ENCODE results near the gene ADGRA3. TPM values are rescaled to one million over a fixed set of nuclear protein-coding genes. Genes with fewer than 3 reads are reported as not detected.
A peak's percentile ranks its signal among the peaks of the same experiment; 100 is the strongest.

ADGRA3 gene
- total and polyA plus RNA-seq, 7 donors, result 7.4 to 32.1 (median 19.0) TPM

GRCh38 chr4:22417408-22417807 lies 98.5 kb downstream of the ADGRA3 start:
- TF ChIP-seq, protein P1, sequence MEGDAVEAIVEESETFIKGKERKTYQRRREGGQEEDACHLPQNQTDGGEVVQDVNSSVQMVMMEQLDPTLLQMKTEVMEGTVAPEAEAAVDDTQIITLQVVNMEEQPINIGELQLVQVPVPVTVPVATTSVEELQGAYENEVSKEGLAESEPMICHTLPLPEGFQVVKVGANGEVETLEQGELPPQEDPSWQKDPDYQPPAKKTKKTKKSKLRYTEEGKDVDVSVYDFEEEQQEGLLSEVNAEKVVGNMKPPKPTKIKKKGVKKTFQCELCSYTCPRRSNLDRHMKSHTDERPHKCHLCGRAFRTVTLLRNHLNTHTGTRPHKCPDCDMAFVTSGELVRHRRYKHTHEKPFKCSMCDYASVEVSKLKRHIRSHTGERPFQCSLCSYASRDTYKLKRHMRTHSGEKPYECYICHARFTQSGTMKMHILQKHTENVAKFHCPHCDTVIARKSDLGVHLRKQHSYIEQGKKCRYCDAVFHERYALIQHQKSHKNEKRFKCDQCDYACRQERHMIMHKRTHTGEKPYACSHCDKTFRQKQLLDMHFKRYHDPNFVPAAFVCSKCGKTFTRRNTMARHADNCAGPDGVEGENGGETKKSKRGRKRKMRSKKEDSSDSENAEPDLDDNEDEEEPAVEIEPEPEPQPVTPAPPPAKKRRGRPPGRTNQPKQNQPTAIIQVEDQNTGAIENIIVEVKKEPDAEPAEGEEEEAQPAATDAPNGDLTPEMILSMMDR (IDR thresholded peaks at IDR 0.05), result no peak
- Histone ChIP-seq H3K27me3 (ENCODE audit: insufficient read depth in 3 of 3, low read length in 2 of 3) (no peaks in the 10 kb centered on the region), H3K9me3 (no peaks in the 10 kb centered on the region), H3K36me3 (ENCODE audit: insufficient read depth in 1 of 2, low read depth in 1 of 2) (peaks cover 2 to 26% of the 10 kb centered on the region in 2 donors), H3K27ac (no peak overlapping the region), H3K4me3 (no peak overlapping the region), H3K4me1 (no peaks in the 10 kb centered on the region)
- ATAC-seq (peak in 2 of 4 donors; percentile 52 to 56), DNase-seq (no peak)
- intact Hi-C loops (cut with DNase I), result no loop called here
- 72 to 83% (median 73%) methylated on average over 4 of the region's 4 CpGs for WGBS, 3 donors

DNA sequence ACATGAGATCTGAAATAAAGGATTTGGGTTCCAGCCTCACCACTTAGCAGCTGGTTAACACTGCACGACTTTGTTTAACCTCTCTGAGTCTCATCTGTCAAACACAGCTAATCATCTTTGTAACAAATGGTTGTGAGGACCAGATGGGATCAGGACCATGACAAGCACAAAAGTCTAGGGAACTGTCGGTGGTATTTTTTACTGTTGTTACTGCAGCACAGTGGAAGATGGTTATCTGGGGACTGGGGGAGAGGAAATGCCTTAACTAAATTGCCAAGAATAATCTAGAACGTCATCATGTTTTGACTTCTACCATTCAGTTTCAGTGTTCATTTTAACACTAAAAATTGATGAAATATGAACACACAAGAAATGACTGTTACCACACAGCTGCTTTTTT lies 99.5 kb downstream of the ADGRA3 start:
- Histone ChIP-seq H3K36me3 (ENCODE audit: insufficient read depth in 1 of 2, low read depth in 1 of 2) (peaks cover 2 to 28% of the 10 kb centered on the region in 2 donors), H3K4me3 (no peak overlapping the region), H3K27ac (no peak overlapping the region), H3K27me3 (ENCODE audit: insufficient read depth in 3 of 3, low read length in 2 of 3) (no peaks in the 10 kb centered on the region), H3K4me1 (no peaks in the 10 kb centered on the region), H3K9me3 (no peaks in the 10 kb centered on the region)
- intact Hi-C loops (cut with DNase I), result no loop called here
- 25 to 38% (median 27%) methylated on average over 3 of the region's 3 CpGs for WGBS, 3 donors
- DNase-seq, result no peak
- ATAC-seq, result no peak
- TF ChIP-seq, protein P1 (IDR thresholded peaks at IDR 0.05), result no peak

GRCh38 chr4:22414833-22415232 lies 101.0 kb downstream of the ADGRA3 start:
- Histone ChIP-seq H3K36me3 (ENCODE audit: insufficient read depth in 1 of 2, low read depth in 1 of 2) (peaks cover 2 to 18% of the 10 kb centered on the region in 2 donors), H3K27me3 (ENCODE audit: insufficient read depth in 3 of 3, low read length in 2 of 3) (no peaks in the 10 kb centered on the region), H3K27ac (no peak overlapping the region), H3K4me1 (no peaks in the 10 kb centered on the region), H3K4me3 (no peak overlapping the region), H3K9me3 (no peaks in the 10 kb centered on the region)
- WGBS, 3 donors, result 62 to 69% (median 68%) methylated on average over 2 of the region's 2 CpGs
- ATAC-seq (no peak), DNase-seq (no peak)
- intact Hi-C loops (cut with DNase I), result no loop called here
- TF ChIP-seq, protein P1 (IDR thresholded peaks at IDR 0.05), result no peak

GRCh38 chr4:22413471-22413870 lies 102.4 kb downstream of the ADGRA3 start:
- peaks cover 2 to 11% of the 10 kb centered on the region in 2 donors for H3K36me3 ChIP-seq (ENCODE audit: insufficient read depth in 1 of 2, low read depth in 1 of 2)
- H3K4me3 ChIP-seq, result no peak overlapping the region
- no peaks in the 10 kb centered on the region for H3K9me3 ChIP-seq
- no peaks in the 10 kb centered on the region for H3K27me3 ChIP-seq (ENCODE audit: insufficient read depth in 3 of 3, low read length in 2 of 3)
- WGBS, 3 donors, result 85 to 90% (median 86%) methylated on average over 4 of the region's 4 CpGs
- no peak for ATAC-seq
- TF ChIP-seq, protein P1 (IDR thresholded peaks at IDR 0.05), result no peak
- intact Hi-C loops (cut with DNase I), result loop anchor here in 1 of 2 donors (2.0 kb wide), 1 partner anchor 277 kb away; no protein-coding TSS in a partner anchor
- no peak overlapping the region for H3K27ac ChIP-seq
- DNase-seq, result no peak
- H3K4me1 ChIP-seq, result no peaks in the 10 kb centered on the region

DNA sequence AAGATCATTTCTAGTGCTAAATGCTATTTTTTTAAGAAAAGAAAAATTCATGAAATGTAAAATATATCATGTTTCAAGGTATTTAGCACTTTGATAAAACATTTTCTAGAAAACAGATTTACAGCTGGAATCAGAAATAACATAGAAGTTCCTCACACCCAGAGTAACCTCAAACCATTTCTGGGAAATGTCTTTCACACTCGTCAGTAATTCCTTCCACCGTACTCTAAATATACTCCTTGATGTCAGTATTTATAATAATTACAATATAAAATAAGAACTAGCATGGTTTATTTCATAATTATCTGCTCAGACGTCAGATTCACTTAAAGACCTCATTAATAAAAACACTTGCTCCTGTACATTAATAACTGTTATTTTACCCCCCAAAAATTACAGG lies 103.9 kb downstream of the ADGRA3 start:
- no peak overlapping the region for H3K27ac ChIP-seq
- no peaks in the 10 kb centered on the region for H3K9me3 ChIP-seq
- intact Hi-C loops (cut with DNase I), result loop anchor here in 1 of 2 donors (2.0 kb wide), 1 partner anchor 279 kb away; no protein-coding TSS in a partner anchor
- no peaks in the 10 kb centered on the region for H3K4me1 ChIP-seq
- TF ChIP-seq, protein P1 (IDR thresholded peaks at IDR 0.05), result no peak
- ATAC-seq (peak in 1 of 4 donors; percentile 38), DNase-seq (no peak)
- H3K36me3 ChIP-seq (ENCODE audit: insufficient read depth in 1 of 2, low read depth in 1 of 2), result peaks cover 2 to 15% of the 10 kb centered on the region in 2 donors
- WGBS, 3 donors, result 33 to 66% (median 35%) methylated on average over 3 of the region's 3 CpGs
- no peaks in the 10 kb centered on the region for H3K27me3 ChIP-seq (ENCODE audit: insufficient read depth in 3 of 3, low read length in 2 of 3)
- H3K4me3 ChIP-seq, result no peak overlapping the region

Measured in psoas muscle (tissue), 8 donors.